Gastroesophageal sphincter (tissue), 4 donors: ENCODE measurements around the gene TCF12. TPM values are rescaled to one million over a fixed set of nuclear protein-coding genes. Genes with fewer than 3 reads are reported as not detected.
A peak's percentile ranks its signal among the peaks of the same experiment; 100 is the strongest.

ENCODE experiments used
- ATAC-seq: fragments of 150-250 bp; one replicate; pipeline ENCODE4 v1.9.1; 2016; ENCODE audit warnings: mild to moderate bottlenecking, moderate library complexity
- H3K27ac ChIP-seq, 4 donors: fragments of 200-600 bp; sonication (generic) in 3 of 4; 1 replicate in 3 of 4; 2 replicates in 1 of 4; pipeline ENCODE4 v1.5.1; 2016 to 2019
- H3K27me3 ChIP-seq: fragments of 200-600 bp; sonication (generic); one replicate; pipeline ENCODE4 v1.5.1; 2019
- H3K36me3 ChIP-seq, 2 donors: fragments of 200-600 bp; sonication (generic); one replicate each; pipeline ENCODE4 v1.5.1; 2019; ENCODE audit warnings: control low read depth in 1 of 2
- H3K4me1 ChIP-seq, 3 donors: fragments of 200-600 bp; sonication (generic); 1 replicate in 2 of 3; 2 replicates in 1 of 3; pipeline ENCODE4 v1.5.1; 2016 to 2019; ENCODE audit warnings: control low read depth in 2 of 3
- H3K4me3 ChIP-seq, 2 donors: fragments of 200-600 bp; sonication (generic); one replicate each; pipeline ENCODE4 v1.5.1; 2019; ENCODE audit warnings: mild to moderate bottlenecking in 1 of 2, moderate library complexity in 1 of 2
- H3K9me3 ChIP-seq, 3 donors: fragments of 200-600 bp; sonication (generic); one replicate each; pipeline ENCODE4 v1.5.1; 2017 to 2019; ENCODE audit warnings: control low read depth in 2 of 3
- EP300 ChIP-seq: sonication (generic); formaldehyde crosslinking; IDR thresholded peaks from one replicate; pipeline ENCODE4 v1.6.1; 2017; ENCODE audit warnings: antibody characterized with exemption, mild to moderate bottlenecking
- POLR2A ChIP-seq, 2 donors: fragments of 450-650 bp; IDR thresholded peaks; one replicate each; pipeline ENCODE4 v1.6.1; 2017; ENCODE audit warnings: antibody characterized with exemption in 2 of 2, mild to moderate bottlenecking in 2 of 2, moderate library complexity in 1 of 2
- POLR2AphosphoS5 ChIP-seq: sonication (generic); formaldehyde crosslinking; IDR thresholded peaks from one replicate; pipeline ENCODE4 v1.6.1; 2017; ENCODE audit warnings: antibody characterized with exemption
- WGBS, 2 donors: methylation state at CpG; one replicate each; pipeline ENCODE4 v1.1.5; 2018; ENCODE audit warnings: low coverage in 1 of 2; 5-methylcytosine and 5-hydroxymethylcytosine counted together
- total RNA-seq, 4 donors: library from RNA; depleted of rRNA; stranded (reverse); fragments of >200 nt; gene quantifications; one replicate each; pipeline ENCODE4 v1.1.0, GENCODE V29; 2016
- TF ChIP-seq, protein P1 (sequence below), 4 experiments: fragments of 200-600 bp in 2 of 4; fragments of 450-650 bp in 2 of 4; sonication (generic) in 1 of 4; IDR thresholded peaks; one replicate each; pipeline ENCODE4 v1.5.1; 2017 to 2019; ENCODE audit warnings: antibody characterized with exemption in 4 of 4, mild to moderate bottlenecking in 2 of 4, moderate library complexity in 2 of 4

Gene TCF12
- total RNA-seq, 4 donors from 2014 or later: 78.1 to 194 (median 154) TPM

DNA sequence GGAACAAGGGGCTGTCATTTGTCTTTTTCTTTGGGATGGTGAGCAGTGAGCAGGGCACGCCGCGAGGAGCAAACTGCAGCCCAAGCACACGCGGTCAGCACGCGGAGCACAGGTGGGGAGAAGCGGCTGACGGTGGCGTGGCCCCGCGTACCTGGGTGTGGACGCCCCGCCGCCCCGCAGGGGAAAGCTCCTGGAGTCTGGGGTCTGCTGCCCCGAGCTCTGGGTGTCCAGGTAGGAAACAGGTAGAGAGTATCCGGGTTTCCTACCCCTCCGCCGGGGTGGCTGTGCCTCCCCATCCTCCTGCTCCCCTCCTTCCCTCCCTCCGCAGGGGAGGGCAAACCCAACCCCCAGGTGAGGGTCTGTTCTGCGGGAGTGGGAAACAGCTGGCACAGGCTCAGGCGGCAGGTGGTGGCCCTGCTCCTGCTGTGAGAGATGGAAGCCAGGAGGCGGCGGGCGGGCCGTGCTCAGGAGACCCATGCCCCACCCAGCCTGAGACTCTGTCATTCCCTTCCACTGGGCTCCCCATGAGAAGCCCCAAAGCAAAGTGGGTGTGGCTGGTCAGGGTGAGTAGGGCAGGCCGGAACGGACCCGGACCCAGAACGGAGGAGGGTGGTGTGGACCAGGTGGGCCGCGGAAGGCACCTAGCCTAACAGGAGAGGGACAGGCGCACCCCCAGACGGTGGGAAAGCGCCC lies 400.9 kb downstream of the TCF12 start:
- Histone ChIP-seq H3K9me3 (no peaks in the 10 kb centered on the region), H3K36me3 (no peaks in the 10 kb centered on the region), H3K27me3 (no peaks in the 10 kb centered on the region), H3K4me1 (peaks cover 0 to 11% (median 3%) of the 10 kb centered on the region in 3 donors), H3K4me3 (no peak overlapping the region), H3K27ac (no peak overlapping the region)
- ATAC-seq: no peak
- TF ChIP-seq POLR2A (IDR thresholded peaks at IDR 0.05): no peak
- TF ChIP-seq EP300: no peak
- no peak for TF ChIP-seq POLR2AphosphoS5
- TF ChIP-seq, protein P1, sequence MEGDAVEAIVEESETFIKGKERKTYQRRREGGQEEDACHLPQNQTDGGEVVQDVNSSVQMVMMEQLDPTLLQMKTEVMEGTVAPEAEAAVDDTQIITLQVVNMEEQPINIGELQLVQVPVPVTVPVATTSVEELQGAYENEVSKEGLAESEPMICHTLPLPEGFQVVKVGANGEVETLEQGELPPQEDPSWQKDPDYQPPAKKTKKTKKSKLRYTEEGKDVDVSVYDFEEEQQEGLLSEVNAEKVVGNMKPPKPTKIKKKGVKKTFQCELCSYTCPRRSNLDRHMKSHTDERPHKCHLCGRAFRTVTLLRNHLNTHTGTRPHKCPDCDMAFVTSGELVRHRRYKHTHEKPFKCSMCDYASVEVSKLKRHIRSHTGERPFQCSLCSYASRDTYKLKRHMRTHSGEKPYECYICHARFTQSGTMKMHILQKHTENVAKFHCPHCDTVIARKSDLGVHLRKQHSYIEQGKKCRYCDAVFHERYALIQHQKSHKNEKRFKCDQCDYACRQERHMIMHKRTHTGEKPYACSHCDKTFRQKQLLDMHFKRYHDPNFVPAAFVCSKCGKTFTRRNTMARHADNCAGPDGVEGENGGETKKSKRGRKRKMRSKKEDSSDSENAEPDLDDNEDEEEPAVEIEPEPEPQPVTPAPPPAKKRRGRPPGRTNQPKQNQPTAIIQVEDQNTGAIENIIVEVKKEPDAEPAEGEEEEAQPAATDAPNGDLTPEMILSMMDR (IDR thresholded peaks at IDR 0.05): no peak
- WGBS, 2 donors: 96 to 97% methylated on average over 7 to 11 of the region's 36 CpGs

DNA sequence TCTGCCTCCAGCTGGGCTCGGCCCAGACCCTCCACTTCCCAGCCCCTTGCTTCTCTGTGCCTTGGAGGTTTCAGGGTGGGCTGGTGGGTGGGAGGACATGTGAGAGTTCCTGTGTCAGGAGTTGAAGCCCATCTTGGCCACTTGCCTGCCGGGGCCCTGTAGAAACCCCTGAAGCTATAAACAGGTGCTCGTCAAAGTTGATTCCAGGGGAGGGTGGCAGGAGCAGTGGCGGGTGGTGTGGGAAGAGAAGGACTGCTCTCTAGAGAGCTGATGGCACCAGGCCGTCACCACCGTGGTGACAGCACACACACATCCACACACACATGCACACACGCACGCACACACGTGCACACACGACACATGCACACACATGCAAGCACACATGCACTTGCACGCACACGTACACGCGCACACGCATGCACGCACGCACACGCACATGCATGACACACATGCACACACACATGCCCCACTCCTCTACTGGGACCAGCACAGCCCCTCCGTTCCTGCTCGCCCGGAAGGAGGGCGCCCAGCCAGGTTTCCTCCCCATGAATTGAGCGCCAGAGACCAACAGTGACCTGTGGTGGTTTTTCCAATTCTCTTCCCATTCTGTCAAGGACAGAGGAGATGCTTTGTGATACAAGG lies 401.6 kb downstream of the TCF12 start:
- H3K36me3 ChIP-seq: no peaks in the 10 kb centered on the region
- TF ChIP-seq EP300 (no peak), POLR2AphosphoS5 (no peak), POLR2A (IDR thresholded peaks at IDR 0.05) (no peak)
- TF ChIP-seq, protein P1 (IDR thresholded peaks at IDR 0.05): no peak
- peak overlapping the region in 1 of 4 donors; percentile 38 for H3K27ac ChIP-seq
- no peak overlapping the region for H3K4me3 ChIP-seq
- peaks cover 0 to 11% (median 3%) of the 10 kb centered on the region in 3 donors for H3K4me1 ChIP-seq
- H3K27me3 ChIP-seq: no peaks in the 10 kb centered on the region
- no peak for ATAC-seq
- H3K9me3 ChIP-seq: no peaks in the 10 kb centered on the region
- WGBS, 2 donors: 87 to 92% methylated on average over 6 to 11 of the region's 23 CpGs

DNA sequence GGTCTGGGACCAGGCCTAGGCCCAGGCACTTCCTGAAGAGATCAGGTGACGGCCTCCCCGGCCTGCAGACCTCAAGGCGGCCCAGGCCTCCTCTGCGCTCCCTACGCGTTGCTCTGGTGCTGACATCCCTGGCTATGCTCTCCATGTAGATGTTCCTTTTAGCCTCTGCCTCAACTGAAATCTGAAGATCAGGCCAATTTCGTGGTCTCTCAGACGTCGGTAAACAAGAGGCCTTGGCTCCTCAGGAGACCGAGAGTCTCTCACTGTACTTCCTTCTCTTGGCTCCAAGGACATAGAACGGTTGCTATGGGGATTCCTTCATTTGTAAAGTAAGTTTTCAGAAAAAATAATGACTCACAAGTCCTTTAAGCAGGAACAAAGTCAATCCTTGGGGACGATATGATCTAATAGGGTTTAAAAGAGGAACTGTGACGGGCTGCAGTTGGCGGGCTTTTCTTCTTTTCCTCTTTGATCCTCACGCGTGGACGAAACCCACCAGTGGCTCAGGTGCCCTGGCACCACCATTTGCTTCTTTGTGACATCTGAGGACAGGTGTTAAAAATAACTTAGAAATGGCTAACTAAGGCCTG lies 402.3 kb downstream of the TCF12 start:
- 41 to 53% methylated on average over 5 to 13 of the region's 17 CpGs for WGBS, 2 donors
- H3K27ac ChIP-seq: peak overlapping the region in 1 of 4 donors; percentile 38

GRCh38 chr15:57321485-57321884 lies 403.0 kb downstream of the TCF12 start:
- H3K4me3 ChIP-seq: no peak overlapping the region
- TF ChIP-seq EP300 (no peak), POLR2AphosphoS5 (no peak), POLR2A (IDR thresholded peaks at IDR 0.05) (no peak)
- TF ChIP-seq, protein P1 (IDR thresholded peaks at IDR 0.05): no peak
- no peak overlapping the region for H3K27ac ChIP-seq
- peaks cover 0 to 11% (median 3%) of the 10 kb centered on the region in 3 donors for H3K4me1 ChIP-seq
- H3K9me3 ChIP-seq: no peaks in the 10 kb centered on the region
- no peaks in the 10 kb centered on the region for H3K36me3 ChIP-seq
- no peak for ATAC-seq
- 90% methylated on average over 3 of the region's 3 CpGs; no CpG with 5 or more reads in 1 of the 2 donors for WGBS, 2 donors
- no peaks in the 10 kb centered on the region for H3K27me3 ChIP-seq

More for the DNA sequence above, 402.3 kb downstream of the TCF12 start:
- no peak overlapping the region for H3K4me3 ChIP-seq
- no peaks in the 10 kb centered on the region for H3K36me3 ChIP-seq
- H3K4me1 ChIP-seq: peaks cover 0 to 11% (median 3%) of the 10 kb centered on the region in 3 donors
- no peaks in the 10 kb centered on the region for H3K27me3 ChIP-seq
- TF ChIP-seq, protein P1 (IDR thresholded peaks at IDR 0.05): no peak
- TF ChIP-seq POLR2A (IDR thresholded peaks at IDR 0.05) (no peak), POLR2AphosphoS5 (no peak), EP300 (no peak)
- H3K9me3 ChIP-seq: no peaks in the 10 kb centered on the region
- peak; percentile 68 for ATAC-seq
